HG03354 (cell line): ENCODE results near the gene RBM39.
"Not testable (repeated sequence)": the region's sequence is repeated elsewhere in the genome, so short reads cannot be mapped to it uniquely, and the experiment has no call there.

Source experiments
- ATAC-seq: cut with Tn5 transposase; IDR thresholded peaks from one replicate; pipeline ENCODE4 v1.9.1; 2021; ENCODE audit warnings: mild to moderate bottlenecking; ENCODE audit not compliant: unreplicated experiment, poor library complexity, severe bottlenecking

Gene RBM39

DNA sequence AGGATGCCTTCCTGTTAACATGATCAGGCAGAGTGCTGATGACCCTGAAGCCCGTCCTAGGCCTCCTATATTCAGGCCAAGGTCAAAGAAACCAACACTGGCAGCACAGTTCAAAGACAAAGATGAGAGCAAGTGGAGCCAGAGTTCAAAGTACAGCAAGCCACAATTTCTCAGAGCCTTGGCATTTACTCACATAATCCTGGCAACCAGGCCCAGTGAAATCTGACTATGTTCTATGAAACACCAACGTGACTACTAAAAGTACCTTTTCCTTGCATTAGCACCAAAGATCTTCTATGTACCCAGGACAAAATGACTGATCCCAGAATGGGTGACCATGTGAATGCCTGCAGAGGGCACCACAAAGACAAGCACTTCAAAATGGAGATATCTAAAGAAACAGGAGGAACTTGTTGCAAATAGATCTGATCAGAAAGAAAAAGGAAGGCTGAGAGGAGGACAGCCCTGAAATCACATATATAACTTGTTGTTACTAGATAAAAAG is 46.8 kb downstream of the RBM39 start:
- ATAC-seq = no peak

DNA sequence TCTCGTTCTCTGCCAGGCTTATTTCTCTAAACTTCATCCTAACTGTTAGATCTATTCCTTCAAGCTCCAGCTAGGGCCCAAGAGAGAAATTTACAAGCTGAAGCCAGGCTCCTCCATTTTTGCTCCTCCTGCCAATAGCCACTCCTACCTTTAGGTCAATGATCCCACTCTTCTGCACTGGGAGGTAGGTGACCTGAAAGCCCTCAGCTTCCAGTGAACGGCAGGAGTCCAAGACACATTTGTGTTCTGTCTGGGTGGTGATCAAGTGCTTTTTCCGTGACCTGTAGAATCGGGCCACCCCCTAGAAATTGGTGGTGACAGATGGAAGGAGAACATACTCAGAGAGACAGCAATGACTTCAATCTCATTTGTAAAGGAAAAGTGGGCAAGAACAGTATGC is 51.8 kb downstream of the RBM39 start:
- no peak for ATAC-seq

DNA sequence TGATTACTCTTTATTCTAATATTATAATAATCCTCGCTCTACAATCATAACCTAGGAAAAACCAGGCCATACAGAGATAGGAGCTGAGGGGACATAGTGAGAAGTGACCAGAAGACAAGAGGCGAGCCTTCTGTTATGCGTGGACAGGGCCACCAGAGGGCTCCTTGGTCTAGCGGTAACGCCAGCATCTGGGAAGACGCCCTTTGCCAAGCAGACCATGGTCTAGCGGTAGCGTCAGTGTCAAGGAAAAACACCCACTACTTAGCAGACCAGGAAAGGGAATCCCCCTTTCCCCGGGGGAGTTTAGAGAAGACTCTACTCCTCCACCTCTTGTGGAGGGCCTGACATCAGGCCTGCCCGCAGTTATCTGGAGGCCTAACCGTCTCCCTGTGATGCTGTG is 55.2 kb downstream of the RBM39 start:
- not testable (repeated sequence) for ATAC-seq

GRCh38 chr20:35685368-35685767 is 56.7 kb downstream of the RBM39 start:
- not testable (repeated sequence) for ATAC-seq

DNA sequence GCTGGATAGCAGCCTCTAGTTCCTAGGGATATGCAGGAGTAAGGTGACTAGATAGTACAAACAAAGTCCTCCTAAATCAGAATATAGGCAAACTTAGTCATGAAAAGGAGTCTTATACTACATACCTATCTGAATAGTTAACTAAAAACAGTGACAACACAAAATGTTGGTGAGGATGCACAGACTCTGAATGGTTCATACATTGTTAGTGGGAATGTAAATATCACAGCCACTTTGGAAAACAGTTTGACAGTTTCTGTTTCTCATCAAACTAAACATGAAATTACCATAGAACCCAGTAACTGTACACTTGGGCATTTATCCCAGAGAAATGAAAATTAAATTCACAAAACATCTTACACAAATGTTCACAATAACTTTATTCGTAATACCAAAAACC is 60.1 kb downstream of the RBM39 start:
- no peak for ATAC-seq

- no peak for ATAC-seq
Observed at GRCh38 chr20:35680452-35681183, 61.4 kb downstream of the RBM39 start.

DNA sequence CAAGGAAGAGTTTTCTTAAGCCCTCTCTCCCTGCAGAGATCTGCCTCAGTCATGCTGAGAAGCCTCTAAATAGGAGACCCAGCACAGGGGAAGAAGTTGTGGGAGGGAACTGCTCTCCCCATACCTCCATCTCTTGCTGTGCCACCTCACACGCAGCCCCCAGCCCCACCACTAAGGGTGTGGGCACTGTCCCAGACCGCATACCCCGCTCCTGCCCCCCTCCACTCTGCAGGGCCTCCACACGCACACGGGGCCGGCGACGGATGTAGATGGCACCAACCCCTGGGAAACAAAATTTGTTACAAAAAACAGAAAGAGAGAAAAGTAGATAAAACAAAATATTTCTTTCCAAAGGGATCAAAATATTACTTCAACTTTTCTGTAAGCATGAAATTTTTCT is 67.1 kb downstream of the RBM39 start:
- ATAC-seq = no peak

DNA sequence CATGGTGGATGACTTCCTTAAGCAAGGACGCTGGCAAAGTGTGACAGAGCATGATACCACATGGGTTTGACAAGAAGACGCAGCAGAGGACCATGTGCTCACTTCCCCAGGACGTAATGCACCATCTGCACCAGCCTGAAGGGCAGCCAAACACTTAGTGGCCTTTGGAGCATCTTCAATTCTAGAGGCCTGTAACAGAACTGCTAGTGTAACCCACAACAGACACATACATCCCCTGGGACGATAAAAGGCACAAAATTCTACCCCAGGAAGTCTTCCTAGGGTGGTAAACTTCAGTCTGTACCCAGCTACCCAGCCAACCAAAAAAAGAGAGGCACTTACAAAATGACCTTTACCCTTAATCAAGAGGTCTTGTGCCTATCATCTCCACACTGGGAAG is 68.2 kb downstream of the RBM39 start:
- ATAC-seq = no peak

DNA sequence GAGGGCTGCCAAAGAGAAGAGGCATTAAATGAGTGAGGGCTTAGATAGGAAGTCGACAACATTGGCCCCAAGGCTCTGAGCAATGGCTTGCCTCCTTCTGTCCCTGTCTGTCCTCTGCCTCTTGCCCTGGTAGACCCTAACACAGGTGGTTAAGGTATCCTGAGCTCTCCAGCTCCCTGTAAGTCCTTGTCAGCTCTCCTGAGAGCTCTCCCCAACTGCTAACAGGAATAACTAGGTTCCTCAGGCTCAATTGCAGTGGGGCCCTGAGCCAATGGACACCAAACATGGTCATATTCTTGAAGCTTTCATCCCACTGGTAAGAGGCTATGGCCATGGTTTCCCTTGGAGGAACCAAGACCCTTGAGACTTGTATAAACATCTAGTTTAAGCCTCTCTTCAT is 72.4 kb downstream of the RBM39 start:
- ATAC-seq = no peak

- no peak for ATAC-seq
Observed at GRCh38 chr20:35669221-35669620, 72.8 kb downstream of the RBM39 start.

- no peak for ATAC-seq
Observed at GRCh38 chr20:35665949-35666288, 76.1 kb downstream of the RBM39 start.

- peak; percentile 86 for ATAC-seq
Observed at GRCh38 chr20:35664466-35665206, 77.4 kb downstream of the RBM39 start, which contains the start of the genes CPNE1 and RBM12. Gene CPNE1 (minus strand): TSS chr20:35664900. CDS start chr20:35632923, 31,977 bp downstream. Gene RBM12 (minus strand): TSS chr20:35664900. CDS start chr20:35655322, 9,578 bp downstream.

- peak; percentile 42 for ATAC-seq
Observed at GRCh38 chr20:35663516-35664465, 78.3 kb downstream of the RBM39 start.

- no peak for ATAC-seq
Observed at GRCh38 chr20:35662551-35662950, 79.5 kb downstream of the RBM39 start.

GRCh38 chr20:35661908-35662307 is 80.2 kb downstream of the RBM39 start:
- no peak for ATAC-seq

GRCh38 chr20:35661053-35661452 is 81.0 kb downstream of the RBM39 start:
- no peak for ATAC-seq

- no peak for ATAC-seq
Observed at GRCh38 chr20:35660122-35660937, 81.7 kb downstream of the RBM39 start.

GRCh38 chr20:35657271-35657670 is 84.8 kb downstream of the RBM39 start:
- no peak for ATAC-seq

DNA sequence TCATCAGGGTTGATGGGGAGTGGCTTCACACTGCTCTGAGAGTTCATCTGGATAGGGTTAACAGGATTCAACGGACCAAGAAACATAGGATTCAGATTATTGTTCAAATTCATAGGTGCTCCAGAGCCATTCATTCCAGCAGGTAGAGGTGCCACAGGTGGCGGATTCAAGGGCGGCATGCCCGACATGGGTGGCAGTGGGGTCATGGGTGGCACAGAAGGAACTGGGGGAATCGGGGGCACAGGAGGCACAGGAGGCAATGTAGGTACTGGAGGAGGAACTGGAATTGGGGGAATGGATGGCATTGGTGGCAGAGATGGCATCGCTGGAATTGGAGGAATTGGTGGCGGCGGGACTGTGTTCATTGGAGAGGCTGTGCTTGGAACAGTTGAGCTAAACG is 87.6 kb downstream of the RBM39 start:
- ATAC-seq = no peak
